GM11168 (cell line): ENCODE data around the gene NASP.
"Not testable (repeated sequence)": the region's sequence is repeated elsewhere in the genome, so short reads cannot be mapped to it uniquely, and the experiment has no call there.

Experiments used
- in situ Hi-C: fragments of 300-500 bp; cut with MboI; formaldehyde crosslinking; loops from one replicate; pipeline ENCODE4 v1.12.0; 2022; ENCODE audit warnings: low sequenced_read_pairs; ENCODE audit not compliant: unreplicated experiment

NASP gene

DNA sequence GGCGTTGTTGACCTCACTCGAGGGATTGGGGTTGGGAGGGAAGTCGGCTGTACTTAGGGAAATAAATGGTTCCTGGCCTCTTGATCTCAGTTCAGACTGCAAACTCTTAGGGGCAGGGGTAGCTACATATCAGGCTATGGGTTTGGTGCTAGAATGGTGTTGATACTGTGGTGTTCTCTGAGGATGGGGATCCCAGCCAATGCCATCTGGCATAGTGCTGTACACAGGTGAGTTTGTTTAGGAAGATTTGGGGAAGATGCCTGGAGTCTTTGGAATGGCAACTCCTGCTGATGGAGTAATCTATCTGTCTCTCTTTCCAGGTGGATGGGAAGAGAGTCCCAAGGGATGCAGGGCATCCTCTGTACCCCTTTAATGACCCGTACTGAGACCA is 14.3 kb upstream of the NASP start:
- in situ Hi-C loops, result loop anchor here (5.0 kb wide), 1 partner anchor 212 kb away; no protein-coding TSS in a partner anchor

DNA sequence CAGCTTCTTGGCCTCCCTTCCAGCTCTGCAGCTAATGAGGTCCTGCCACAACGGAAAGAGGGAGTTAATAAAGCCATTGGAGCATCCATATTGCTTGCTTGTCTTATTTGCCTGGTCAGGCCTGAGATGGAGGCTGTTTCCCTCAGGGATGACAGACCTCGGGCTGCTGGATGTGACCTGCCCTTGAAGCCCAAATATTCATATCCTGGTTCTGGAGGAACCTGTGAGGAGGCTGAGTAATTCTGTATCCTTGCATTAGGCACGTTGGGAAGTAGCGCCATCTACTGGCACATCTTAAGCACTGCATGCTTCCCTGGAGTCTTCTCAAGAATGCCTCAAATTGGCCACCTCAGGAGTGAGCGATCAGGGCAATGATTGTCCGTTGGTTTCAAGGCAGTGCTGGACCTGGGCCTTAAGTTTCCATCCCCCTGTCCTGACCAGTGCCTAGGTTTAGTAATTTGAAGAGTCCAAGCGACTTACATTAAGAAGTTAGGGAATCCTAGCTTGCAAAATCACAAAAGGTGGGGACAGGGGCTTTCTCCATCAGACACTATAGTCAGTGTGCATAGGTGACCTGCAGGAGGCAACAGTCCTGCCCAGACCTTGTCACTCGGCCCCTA is 13.8 kb upstream of the NASP start:
- in situ Hi-C loops, result loop anchor here (5.0 kb wide), 2 partner anchors 63 to 213 kb away; no protein-coding TSS in a partner anchor

DNA sequence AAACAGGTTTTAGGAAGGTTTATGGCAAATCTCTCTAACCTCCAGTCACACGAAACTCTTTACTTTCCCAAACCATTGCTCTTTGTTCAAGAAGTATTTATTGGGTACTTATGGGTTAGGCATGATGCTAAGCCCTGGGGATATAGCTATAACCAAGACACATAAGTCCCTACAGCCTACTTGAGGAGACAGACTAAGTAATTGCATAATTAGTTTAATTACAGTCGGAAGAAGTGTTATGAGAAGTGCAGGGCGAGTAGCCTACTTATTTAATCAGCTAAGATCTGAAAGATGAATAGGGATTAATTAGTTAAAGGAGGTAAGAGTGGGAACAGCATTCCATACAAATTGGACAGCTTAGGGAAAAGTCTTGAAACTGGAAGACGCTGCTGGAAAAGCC is 13.2 kb upstream of the NASP start:
- in situ Hi-C loops, result loop anchor here (5.0 kb wide), 1 partner anchor 63 kb away; no protein-coding TSS in a partner anchor

DNA sequence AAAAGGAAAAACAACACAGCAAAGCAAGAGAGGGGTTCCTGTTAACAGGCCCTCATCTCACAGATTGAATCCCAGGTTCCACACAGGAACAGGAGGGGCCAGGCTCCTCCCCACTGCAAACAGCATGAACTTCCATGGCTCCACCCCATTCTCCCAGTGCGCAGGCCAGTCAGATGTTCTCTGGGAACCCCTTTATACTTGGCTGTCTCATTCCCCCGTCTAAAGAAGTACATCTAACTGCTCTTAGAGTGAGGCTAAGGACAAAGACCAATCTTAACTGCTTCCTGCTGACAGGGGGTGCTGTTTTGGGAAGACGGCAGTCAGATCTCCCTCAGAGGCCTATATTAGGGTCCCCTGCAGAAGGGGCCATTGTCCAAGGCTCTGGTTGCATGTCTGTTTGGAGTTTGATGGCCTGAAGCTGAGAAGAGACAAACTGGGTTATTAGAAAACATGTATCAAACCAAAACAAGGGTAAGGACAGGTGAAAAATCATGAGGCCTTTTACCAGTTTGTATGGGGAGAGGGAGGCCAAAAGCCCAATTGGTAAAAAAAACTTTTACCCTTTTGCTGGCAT is 10.5 kb upstream of the NASP start:
- in situ Hi-C loops, result loop anchor here (5.0 kb wide), 1 partner anchor 66 kb away; no protein-coding TSS in a partner anchor

DNA sequence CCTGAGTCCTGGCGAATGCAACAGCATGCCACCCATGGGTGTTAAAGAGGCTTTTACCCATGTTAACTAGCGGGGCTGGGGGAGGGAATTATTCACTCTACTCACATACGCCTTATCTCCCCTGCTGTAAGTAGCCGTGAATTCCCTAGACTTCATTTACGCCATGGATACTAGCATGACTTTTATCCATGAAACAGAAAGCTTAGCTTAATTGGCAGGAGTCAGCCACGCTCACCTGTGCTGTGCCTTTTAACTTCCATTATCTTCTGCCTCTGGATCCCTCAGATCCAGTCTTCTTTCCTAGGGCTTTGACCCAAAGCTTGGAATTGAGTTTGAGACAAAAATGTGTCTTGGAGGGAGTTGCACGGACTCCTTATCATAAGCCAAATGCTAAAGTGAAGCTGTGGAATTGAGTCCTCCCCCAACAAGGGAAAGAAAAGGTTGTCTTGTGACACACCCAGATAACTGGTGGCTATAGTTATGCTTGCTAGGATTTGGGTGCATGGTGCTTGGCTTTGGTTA is 9.7 kb upstream of the NASP start:
- in situ Hi-C loops, result loop anchor here (5.0 kb wide), 1 partner anchor 67 kb away; no protein-coding TSS in a partner anchor

DNA sequence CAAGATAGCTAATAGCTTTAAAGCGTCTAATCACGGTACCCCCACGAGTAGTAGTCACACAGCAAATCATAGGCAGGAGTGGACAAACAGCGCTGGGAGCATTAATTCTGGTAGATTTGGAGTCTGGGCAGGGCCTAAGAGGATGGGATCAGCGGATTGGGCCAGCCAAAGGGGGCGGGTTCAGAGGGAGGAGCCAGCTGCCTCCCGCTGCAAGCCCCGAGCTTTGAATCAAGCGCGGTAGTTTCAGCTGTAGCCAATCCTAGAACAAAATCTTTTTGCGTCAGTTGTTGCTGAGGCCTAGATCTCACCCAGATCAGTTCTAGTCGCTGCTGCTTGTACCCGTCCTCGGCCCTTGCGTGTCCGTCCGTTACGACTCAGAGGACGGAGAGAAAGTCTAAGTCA is 576 bp upstream of the NASP start:
- in situ Hi-C loops, result no loop called here

DNA sequence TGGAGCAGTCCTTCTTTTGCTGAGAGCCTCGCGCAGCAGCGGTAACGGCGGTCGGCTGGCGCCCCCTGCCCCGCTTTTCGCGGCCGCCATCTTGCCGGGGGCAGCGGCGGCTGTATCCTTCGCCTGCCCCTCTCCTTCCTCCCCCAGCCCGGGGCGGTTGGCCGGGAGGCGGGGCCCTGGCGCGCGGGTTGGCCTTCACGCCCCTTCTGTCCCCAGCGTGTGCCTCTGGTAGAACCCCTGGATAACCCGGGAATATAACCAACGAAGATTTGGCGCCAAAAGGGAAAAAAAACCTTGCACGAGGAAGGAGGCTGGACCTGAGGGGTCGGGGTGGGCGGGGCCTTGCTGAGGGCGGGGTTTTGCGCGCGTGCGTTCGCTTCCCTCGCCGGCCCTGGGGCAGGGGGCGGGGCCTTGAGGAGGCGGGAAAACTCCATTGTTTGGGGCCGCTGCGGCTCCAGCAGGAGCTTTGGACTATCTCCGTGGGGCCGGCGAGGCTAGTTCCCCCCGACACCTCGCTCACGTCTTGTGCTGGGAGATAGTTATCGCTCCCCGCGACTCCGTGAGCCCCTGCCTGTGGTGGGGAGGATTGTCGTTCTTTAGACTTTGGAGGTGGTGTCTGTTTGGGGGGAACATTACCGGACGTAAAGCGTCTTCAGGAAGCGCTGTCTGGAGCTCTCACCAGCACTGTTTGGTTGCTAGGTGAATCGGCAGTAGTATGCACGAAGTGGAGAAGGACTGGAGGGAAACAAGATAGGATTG is 689 bp downstream of the NASP start:
- in situ Hi-C loops, result no loop called here

DNA sequence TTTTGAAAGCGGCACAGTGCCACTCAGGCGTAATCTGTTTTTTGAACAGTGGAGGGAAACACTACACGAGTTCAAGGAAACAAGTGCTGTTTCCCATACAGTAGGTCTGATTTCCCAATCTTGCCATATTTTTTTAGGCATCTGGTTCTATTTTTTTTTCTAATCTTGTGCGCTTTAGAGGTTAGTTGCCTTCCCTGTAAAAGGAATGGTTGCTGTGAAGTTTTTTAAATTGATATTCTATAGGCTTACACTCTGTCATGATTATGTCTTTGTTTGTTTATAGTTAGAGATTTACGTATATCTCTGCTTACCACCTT is 1.2 kb downstream of the NASP start:
- in situ Hi-C loops, result no loop called here

DNA sequence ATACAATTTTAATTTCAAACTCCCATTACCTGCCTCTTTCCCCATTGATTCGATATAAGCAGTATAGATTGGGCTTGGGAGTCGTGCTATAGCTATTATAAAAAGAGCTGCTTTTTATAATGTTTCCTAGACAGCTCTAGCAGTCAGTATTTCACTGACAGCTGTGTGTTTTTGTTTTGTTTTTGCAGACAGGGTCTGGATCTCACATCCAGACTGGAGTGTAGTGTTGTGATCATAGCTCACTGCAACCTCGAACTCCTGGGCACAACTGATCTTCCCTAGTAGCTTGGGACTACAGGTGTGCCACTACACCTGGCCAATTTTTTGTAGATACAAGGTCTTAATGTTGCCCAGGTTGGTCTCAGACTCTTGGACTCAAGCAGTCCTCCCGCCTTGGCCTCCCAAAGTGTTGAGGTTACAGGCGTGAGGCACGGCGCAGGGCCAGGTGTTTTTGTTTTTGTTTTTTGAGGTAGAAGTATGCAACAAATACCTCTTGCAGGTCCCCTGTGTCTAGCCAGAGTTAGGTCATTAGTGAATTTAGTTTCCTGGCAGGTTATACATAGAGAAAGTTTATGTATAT is 1.7 kb downstream of the NASP start:
- in situ Hi-C loops, result no loop called here

DNA sequence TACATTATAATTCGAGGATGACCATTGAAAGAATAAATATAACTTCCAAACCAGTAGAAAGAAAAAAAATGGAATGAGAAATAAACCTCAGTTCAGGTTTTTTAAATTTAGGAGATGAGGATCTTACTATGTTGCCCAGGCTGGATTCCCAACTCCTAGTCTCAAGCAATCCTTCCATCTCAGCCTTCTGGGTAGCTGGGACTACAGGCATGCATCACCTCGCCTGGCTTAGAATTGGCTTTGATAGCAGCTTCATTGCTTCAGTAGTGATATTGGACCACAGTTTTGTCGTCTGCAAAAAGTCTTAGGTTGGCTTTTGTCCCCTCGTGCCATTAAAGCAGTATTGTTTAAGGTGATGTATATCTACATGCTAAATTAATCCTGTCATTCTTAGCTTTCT is 2.9 kb downstream of the NASP start:
- in situ Hi-C loops, result no loop called here

DNA sequence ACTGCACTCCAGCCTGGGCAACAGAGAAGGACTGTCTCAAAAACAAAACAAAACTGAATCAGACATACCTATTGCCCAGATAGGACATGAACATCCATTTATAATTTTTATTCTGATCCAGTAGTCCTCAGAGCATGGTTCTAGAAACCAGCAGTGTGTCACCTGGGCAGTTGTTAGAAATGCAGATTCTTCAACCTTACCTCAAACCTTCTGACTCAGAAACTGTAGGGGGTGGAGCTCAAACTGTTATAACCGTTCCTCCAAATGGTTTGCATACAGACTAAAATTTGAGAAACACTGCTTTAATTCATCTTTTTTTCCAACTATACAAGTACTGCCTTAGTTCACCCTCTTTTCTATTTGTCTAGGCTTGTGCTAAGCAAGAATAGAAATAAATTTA is 6.0 kb downstream of the NASP start:
- in situ Hi-C loops, result no loop called here

DNA sequence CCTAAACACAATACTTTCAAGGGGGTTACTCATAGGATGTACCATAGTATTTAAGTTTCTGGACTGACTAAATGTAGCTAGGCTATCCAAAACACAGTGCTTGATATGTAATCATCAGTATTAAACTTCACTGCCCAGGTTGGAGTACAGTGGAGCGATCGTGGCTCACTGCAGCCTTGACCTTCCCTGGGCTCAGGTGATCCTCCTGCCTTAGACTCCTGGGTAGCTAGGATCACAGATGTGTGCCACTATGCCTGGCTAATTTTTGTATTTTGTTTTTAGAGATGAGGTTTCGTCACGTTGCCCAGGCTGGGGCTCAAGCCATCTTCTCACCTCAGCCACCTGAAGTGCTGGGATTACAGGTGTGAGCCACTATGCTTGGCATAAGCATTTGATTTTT is 10.6 kb downstream of the NASP start:
- in situ Hi-C loops, result no loop called here

DNA sequence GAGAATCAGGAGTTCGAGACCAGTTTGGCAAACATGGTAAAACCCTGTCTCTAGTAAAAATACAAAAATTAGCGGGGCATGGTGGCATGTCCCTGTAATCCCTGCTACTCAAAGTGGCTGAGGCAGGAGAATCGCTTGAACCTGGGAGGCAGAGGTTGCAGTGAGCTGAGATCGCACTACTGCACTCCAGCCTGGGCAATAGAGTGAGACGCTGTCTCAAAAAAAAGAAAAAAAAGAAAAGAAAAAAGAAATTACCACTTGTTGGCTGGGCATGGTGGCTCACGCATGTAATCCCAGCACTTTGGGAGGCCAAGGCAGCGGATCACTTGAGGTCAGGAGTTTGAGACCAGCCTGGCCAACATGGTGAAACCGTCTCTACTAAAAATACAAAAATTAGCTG is 12.9 kb downstream of the NASP start:
- in situ Hi-C loops, result not testable (repeated sequence)

DNA sequence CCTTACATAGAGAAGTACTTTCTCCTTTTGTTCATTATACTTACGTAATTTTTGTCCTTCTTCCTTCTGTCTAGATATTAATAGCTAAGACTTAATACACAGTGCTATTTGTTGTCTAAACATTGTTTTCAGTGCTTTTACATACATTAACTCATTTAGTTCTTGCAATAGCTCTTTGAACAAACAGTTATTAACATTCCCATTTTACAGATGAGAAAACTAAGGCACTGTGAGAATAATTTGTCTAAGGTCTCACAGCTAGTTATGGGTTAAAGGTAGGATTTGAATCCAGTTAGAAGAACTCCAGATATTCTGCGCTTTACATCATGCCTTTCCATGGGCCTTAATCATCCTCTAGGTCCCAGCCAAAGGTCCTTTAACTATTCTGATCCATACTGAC is 20.4 kb downstream of the NASP start:
- in situ Hi-C loops, result no loop called here

DNA sequence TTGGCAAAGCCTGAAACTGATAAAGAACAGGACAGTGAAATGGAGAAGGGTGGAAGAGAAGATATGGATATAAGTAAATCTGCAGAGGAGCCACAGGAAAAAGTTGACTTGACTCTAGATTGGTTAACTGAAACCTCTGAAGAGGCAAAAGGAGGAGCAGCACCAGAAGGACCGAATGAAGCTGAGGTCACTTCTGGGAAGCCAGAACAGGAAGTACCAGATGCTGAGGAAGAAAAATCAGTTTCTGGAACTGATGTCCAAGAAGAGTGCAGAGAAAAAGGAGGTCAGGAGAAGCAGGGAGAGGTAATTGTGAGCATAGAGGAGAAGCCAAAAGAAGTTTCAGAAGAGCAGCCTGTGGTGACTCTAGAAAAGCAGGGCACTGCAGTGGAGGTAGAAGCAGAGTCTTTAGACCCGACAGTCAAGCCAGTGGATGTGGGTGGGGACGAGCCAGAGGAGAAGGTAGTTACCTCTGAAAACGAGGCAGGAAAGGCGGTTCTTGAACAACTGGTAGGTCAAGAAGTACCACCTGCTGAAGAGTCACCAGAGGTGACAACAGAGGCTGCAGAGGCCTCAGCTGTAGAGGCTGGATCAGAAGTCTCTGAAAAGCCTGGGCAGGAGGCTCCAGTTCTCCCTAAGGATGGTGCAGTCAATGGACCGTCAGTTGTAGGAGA is 23.7 kb downstream of the NASP start:
- in situ Hi-C loops, result no loop called here

DNA sequence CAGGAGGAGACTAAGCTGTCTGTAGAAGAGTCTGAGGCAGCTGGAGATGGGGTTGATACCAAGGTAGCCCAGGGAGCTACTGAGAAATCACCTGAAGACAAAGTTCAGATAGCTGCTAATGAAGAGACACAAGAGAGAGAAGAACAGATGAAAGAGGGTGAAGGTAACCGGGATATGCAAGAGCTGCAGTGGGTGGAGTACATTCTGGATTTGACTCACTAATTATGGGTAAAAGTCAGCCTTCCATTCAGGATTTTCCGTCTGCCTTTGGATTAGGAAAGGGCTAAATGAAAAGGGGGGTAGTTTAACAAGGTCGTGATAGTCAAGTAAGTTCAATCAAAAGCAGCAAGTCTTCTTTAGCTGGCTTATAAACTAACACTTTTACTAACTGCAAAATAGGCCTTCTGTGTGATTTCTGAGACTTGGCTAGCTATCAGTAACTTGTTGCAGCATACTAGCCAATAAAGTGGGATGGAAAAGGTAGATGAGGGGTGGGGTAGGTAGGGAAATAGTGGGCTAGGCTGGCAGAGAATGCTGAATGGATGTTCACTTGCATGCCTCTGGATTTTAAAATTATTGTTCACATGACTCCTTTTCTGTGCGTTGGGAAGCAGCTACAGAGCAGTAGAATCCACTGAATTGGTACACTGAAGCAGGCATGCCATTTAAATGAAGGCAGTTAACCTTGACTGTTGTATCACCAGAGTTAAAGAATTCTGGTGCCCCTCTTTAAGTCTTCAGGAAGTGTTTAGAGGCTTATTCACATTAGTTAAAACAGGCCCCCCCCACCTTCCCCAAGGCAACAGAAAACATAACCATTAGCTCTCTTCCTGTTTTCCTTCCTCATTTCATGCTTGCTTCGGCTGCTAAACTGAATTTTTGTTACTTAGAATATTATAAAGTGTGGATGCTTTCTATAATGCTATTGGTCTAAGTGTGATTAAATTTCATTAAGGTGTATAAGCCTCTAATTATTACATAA is 24.6 kb downstream of the NASP start:
- in situ Hi-C loops, result no loop called here

DNA sequence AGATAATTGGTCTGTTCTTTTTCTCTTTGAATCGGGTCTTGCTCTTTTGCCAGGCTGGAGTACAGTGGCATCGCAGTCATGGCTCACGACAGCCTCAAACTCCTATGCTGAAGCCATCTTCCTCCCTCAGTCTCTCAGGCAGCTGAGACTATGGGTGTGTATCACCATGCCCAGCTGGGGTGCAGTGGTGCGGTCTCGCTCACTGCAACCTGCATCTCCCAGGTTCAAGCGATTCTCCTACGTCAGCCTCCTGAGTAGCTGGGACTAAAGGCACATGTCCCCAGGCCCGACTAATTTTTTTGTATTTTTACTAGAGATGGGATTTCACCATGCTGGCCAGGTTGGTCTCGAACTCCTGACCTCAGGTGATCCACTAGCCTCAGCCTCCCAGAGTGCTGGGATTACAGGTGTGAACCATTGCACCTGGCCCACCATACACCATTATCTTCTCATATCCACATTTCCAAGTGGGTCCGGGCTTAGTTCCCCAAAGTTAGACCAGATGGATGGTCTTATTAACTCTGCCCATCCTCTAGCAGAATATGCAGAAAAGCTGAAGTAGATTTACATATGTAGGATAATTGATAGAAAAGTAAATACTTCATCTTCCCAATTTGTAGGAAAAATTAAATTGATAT is 26.9 kb downstream of the NASP start:
- in situ Hi-C loops, result no loop called here

DNA sequence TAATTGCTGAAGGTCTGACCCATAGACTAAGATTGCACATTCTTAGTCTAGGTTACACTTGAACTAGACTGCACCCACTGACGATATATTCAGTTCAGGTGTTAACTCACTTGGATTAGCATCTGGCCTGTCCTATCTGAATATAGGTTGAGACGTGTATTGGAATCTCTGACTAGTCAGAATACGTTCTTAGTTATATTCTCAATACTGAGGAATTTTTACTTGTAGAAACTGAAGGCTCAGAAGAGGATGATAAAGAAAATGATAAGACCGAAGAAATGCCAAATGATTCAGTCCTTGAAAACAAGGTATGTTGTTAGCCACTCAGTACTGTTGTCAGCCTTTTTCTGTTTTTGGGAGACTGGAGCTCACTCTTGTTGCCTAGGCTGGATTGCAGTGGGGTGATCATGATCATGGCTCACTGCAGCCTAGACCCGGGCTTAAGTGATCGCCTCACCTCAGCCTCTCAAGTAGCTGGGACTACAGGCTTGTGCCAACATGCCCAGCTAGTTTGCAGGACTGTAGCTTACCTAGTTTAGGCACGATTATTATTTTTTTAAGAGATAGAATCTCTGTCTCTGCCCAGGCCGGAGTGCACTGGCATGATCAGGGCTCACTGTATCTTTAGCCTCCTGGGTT is 29.2 kb downstream of the NASP start:
- in situ Hi-C loops, result no loop called here
